ENCODE measurements around the gene PCIF1.
"Not testable (repeated sequence)": the region's sequence is repeated elsewhere in the genome, so short reads cannot be mapped to it uniquely, and the experiment has no call there.

The PCIF1 gene

GRCh38 chr20:45897692-45898091, 36.8 kb upstream of the PCIF1 start:
- Mint-ChIP-seq H3K4me1 (ENCODE audit: low read depth) (peaks cover 4% of the 10 kb centered on the region), H3K9me3 (no peaks in the 10 kb centered on the region), H3K4me3 (no peak overlapping the region), H3K27me3 (ENCODE audit: low read depth) (no peaks in the 10 kb centered on the region), H3K36me3 (ENCODE audit: low read depth) (peaks cover 7% of the 10 kb centered on the region), H3K27ac (no peak overlapping the region)

- Mint-ChIP-seq H3K27me3 (ENCODE audit: low read depth) (no peaks in the 10 kb centered on the region), H3K27ac (no peak overlapping the region), H3K4me3 (no peak overlapping the region), H3K36me3 (ENCODE audit: low read depth) (peaks cover 7% of the 10 kb centered on the region), H3K4me1 (ENCODE audit: low read depth) (no peaks in the 10 kb centered on the region), H3K9me3 (no peaks in the 10 kb centered on the region)
These were observed 36.2 kb upstream of the PCIF1 start for GRCh38 chr20:45898285-45898684.

GRCh38 chr20:45899046-45899835, 35.2 kb upstream of the PCIF1 start:
- H3K27ac Mint-ChIP-seq, result no peak overlapping the region
- H3K4me1 Mint-ChIP-seq (ENCODE audit: low read depth), result no peaks in the 10 kb centered on the region
- no peaks in the 10 kb centered on the region for H3K9me3 Mint-ChIP-seq
- H3K4me3 Mint-ChIP-seq, result no peak overlapping the region
- H3K27me3 Mint-ChIP-seq (ENCODE audit: low read depth), result no peaks in the 10 kb centered on the region
- H3K36me3 Mint-ChIP-seq (ENCODE audit: low read depth), result peaks cover 3% of the 10 kb centered on the region

GRCh38 chr20:45901332-45901731, 33.2 kb upstream of the PCIF1 start:
- H3K4me1 Mint-ChIP-seq (ENCODE audit: low read depth); H3K27ac Mint-ChIP-seq; H3K27me3 Mint-ChIP-seq (ENCODE audit: low read depth); H3K36me3 Mint-ChIP-seq (ENCODE audit: low read depth); H3K4me3 Mint-ChIP-seq; H3K9me3 Mint-ChIP-seq: not testable (repeated sequence)

GRCh38 chr20:45902199-45902701, 32.2 kb upstream of the PCIF1 start:
- Mint-ChIP-seq H3K4me1 (ENCODE audit: low read depth) (no peaks in the 10 kb centered on the region), H3K27ac (no peak overlapping the region), H3K36me3 (ENCODE audit: low read depth) (peaks cover 3% of the 10 kb centered on the region), H3K27me3 (ENCODE audit: low read depth) (no peaks in the 10 kb centered on the region), H3K4me3 (no peak overlapping the region), H3K9me3 (no peaks in the 10 kb centered on the region)

GRCh38 chr20:45904583-45905504, 29.6 kb upstream of the PCIF1 start:
- Mint-ChIP-seq H3K27ac (no peak overlapping the region), H3K36me3 (ENCODE audit: low read depth) (no peaks in the 10 kb centered on the region), H3K4me1 (ENCODE audit: low read depth) (no peaks in the 10 kb centered on the region), H3K27me3 (ENCODE audit: low read depth) (no peaks in the 10 kb centered on the region), H3K4me3 (no peak overlapping the region), H3K9me3 (no peaks in the 10 kb centered on the region)

- Mint-ChIP-seq H3K36me3 (ENCODE audit: low read depth) (no peaks in the 10 kb centered on the region), H3K4me3 (no peak overlapping the region), H3K9me3 (no peaks in the 10 kb centered on the region), H3K27me3 (ENCODE audit: low read depth) (no peaks in the 10 kb centered on the region), H3K27ac (no peak overlapping the region), H3K4me1 (ENCODE audit: low read depth) (peaks cover 2% of the 10 kb centered on the region)
These were observed 28.9 kb upstream of the PCIF1 start for GRCh38 chr20:45905505-45906079.

- H3K27ac Mint-ChIP-seq, result no peak overlapping the region
- H3K4me3 Mint-ChIP-seq, result no peak overlapping the region
- H3K4me1 Mint-ChIP-seq (ENCODE audit: low read depth), result peaks cover 10% of the 10 kb centered on the region
- peaks cover 3% of the 10 kb centered on the region for H3K27me3 Mint-ChIP-seq (ENCODE audit: low read depth)
- no peaks in the 10 kb centered on the region for H3K36me3 Mint-ChIP-seq (ENCODE audit: low read depth)
- H3K9me3 Mint-ChIP-seq, result no peaks in the 10 kb centered on the region
These were observed 27.1 kb upstream of the PCIF1 start for GRCh38 chr20:45907219-45907948.

- Mint-ChIP-seq H3K9me3 (no peaks in the 10 kb centered on the region), H3K4me1 (ENCODE audit: low read depth) (peaks cover 10% of the 10 kb centered on the region), H3K27ac (no peak overlapping the region), H3K36me3 (ENCODE audit: low read depth) (no peaks in the 10 kb centered on the region), H3K4me3 (no peak overlapping the region), H3K27me3 (ENCODE audit: low read depth) (peaks cover 7% of the 10 kb centered on the region)
These were observed 26.4 kb upstream of the PCIF1 start for GRCh38 chr20:45908084-45908483.

GRCh38 chr20:45909336-45909808, 25.1 kb upstream of the PCIF1 start:
- Mint-ChIP-seq H3K27me3 (ENCODE audit: low read depth) (peaks cover 11% of the 10 kb centered on the region), H3K9me3 (no peaks in the 10 kb centered on the region), H3K4me1 (ENCODE audit: low read depth) (peaks cover 10% of the 10 kb centered on the region), H3K36me3 (ENCODE audit: low read depth) (no peaks in the 10 kb centered on the region), H3K27ac (no peak overlapping the region), H3K4me3 (no peak overlapping the region)

GRCh38 chr20:45909817-45910669, 24.4 kb upstream of the PCIF1 start:
- Mint-ChIP-seq H3K36me3 (ENCODE audit: low read depth) (no peaks in the 10 kb centered on the region), H3K27me3 (ENCODE audit: low read depth) (peaks cover 14% of the 10 kb centered on the region), H3K4me1 (ENCODE audit: low read depth) (peaks cover 10% of the 10 kb centered on the region), H3K9me3 (no peaks in the 10 kb centered on the region), H3K4me3 (peak overlapping the region; percentile 51), H3K27ac (no peak overlapping the region)

- H3K36me3 Mint-ChIP-seq (ENCODE audit: low read depth), result no peaks in the 10 kb centered on the region
- peak overlapping the region; percentile 51 for H3K4me3 Mint-ChIP-seq
- no peaks in the 10 kb centered on the region for H3K9me3 Mint-ChIP-seq
- H3K4me1 Mint-ChIP-seq (ENCODE audit: low read depth), result peaks cover 10% of the 10 kb centered on the region
- H3K27me3 Mint-ChIP-seq (ENCODE audit: low read depth), result peaks cover 18% of the 10 kb centered on the region
- H3K27ac Mint-ChIP-seq, result peak overlapping the region; percentile 23
These were observed 23.6 kb upstream of the PCIF1 start for GRCh38 chr20:45910670-45911485.

Data from T-helper 1 cell treated with Interleukin-12 subunit alpha and Interleukin-12 subunit beta and Interleukin-4 antibody, amounts not matched to agents 30 μg/mL and 1 μg/mL, for 36 hours (primary cell).